GM18861 (cell line): Measurements from ENCODE around the gene EPN2.

ENCODE experiments used
- ATAC-seq: cut with Tn5 transposase; IDR thresholded peaks from one replicate; pipeline ENCODE4 v1.9.1; 2021; ENCODE audit not compliant: unreplicated experiment

The EPN2 gene

GRCh38 chr17:19328441-19329061 lies 91.4 kb downstream of the EPN2 start:
- no peak for ATAC-seq

- no peak for ATAC-seq
These were observed 92.0 kb downstream of the EPN2 start for GRCh38 chr17:19329136-19329535.

- no peak for ATAC-seq
These were observed 92.7 kb downstream of the EPN2 start for GRCh38 chr17:19329839-19330238.

GRCh38 chr17:19330271-19330670 lies 93.1 kb downstream of the EPN2 start:
- ATAC-seq: no peak

- no peak for ATAC-seq
These were observed 94.0 kb downstream of the EPN2 start for GRCh38 chr17:19331134-19331533.

- no peak for ATAC-seq
These were observed 94.5 kb downstream of the EPN2 start for GRCh38 chr17:19331543-19332245.

- no peak for ATAC-seq
These were observed 95.4 kb downstream of the EPN2 start for GRCh38 chr17:19332371-19333131.

GRCh38 chr17:19333132-19333440 lies 95.9 kb downstream of the EPN2 start:
- no peak for ATAC-seq

GRCh38 chr17:19333736-19334290 lies 96.6 kb downstream of the EPN2 start:
- no peak for ATAC-seq

GRCh38 chr17:19334331-19334730 lies 97.2 kb downstream of the EPN2 start:
- ATAC-seq: no peak

GRCh38 chr17:19335951-19336631 lies 98.9 kb downstream of the EPN2 start:
- ATAC-seq: no peak

GRCh38 chr17:19336938-19337711 lies 100.0 kb downstream of the EPN2 start:
- ATAC-seq: no peak

GRCh38 chr17:19337712-19338023 lies 100.5 kb downstream of the EPN2 start:
- ATAC-seq: no peak

GRCh38 chr17:19338031-19338990 lies 101.1 kb downstream of the EPN2 start:
- peak; percentile 68 for ATAC-seq

- no peak for ATAC-seq
These were observed 102.2 kb downstream of the EPN2 start for GRCh38 chr17:19339341-19339815.

GRCh38 chr17:19341211-19341631 lies 104.1 kb downstream of the EPN2 start:
- no peak for ATAC-seq

GRCh38 chr17:19341641-19342610 lies 104.8 kb downstream of the EPN2 start:
- ATAC-seq: no peak

- ATAC-seq: no peak
These were observed 105.6 kb downstream of the EPN2 start for GRCh38 chr17:19342611-19343255.
